RWPE1 (cell line): ENCODE measurements around the gene COPB1.

Source experiments
- CTCF ChIA-PET: fragments of 350-600 bp; sonication (Branson Sonifier 250); formaldehyde crosslinking; extraction: SDS; loops from one replicate; lab custom pipeline; 2021; lab: Yijun Ruan, JAX
- POLR2A ChIA-PET: fragments of 400-600 bp; formaldehyde crosslinking; extraction: SDS; loops from one replicate; lab custom pipeline; 2020; ENCODE audit warnings: antibody characterized with exemption; ENCODE audit not compliant: low non-redundant PET; lab: Yijun Ruan, JAX
- DNase-seq: peaks from one replicate; pipeline ENCODE4 v3.0.0; 2012; ENCODE audit warnings: low spot score
- H3K27ac ChIP-seq: fragments of 450-650 bp; 2 replicates; pipeline ENCODE4 v1.5.1; 2017
- TF ChIP-seq, protein P1 (sequence below): fragments of 450-650 bp; conservative IDR thresholded peaks from 2 replicates; pipeline ENCODE4 v1.5.1; 2017; ENCODE audit warnings: low read depth, mild to moderate bottlenecking

The COPB1 gene

GRCh38 chr11:14499178-14499559 lies 442 bp downstream of the COPB1 start:
- H3K27ac ChIP-seq = peak overlapping the region; percentile 76
- peak; percentile 45 for DNase-seq
- ChIA-PET POLR2A (no interaction called here), CTCF (no interaction called here)
- TF ChIP-seq, protein P1, sequence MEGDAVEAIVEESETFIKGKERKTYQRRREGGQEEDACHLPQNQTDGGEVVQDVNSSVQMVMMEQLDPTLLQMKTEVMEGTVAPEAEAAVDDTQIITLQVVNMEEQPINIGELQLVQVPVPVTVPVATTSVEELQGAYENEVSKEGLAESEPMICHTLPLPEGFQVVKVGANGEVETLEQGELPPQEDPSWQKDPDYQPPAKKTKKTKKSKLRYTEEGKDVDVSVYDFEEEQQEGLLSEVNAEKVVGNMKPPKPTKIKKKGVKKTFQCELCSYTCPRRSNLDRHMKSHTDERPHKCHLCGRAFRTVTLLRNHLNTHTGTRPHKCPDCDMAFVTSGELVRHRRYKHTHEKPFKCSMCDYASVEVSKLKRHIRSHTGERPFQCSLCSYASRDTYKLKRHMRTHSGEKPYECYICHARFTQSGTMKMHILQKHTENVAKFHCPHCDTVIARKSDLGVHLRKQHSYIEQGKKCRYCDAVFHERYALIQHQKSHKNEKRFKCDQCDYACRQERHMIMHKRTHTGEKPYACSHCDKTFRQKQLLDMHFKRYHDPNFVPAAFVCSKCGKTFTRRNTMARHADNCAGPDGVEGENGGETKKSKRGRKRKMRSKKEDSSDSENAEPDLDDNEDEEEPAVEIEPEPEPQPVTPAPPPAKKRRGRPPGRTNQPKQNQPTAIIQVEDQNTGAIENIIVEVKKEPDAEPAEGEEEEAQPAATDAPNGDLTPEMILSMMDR = no peak

DNA sequence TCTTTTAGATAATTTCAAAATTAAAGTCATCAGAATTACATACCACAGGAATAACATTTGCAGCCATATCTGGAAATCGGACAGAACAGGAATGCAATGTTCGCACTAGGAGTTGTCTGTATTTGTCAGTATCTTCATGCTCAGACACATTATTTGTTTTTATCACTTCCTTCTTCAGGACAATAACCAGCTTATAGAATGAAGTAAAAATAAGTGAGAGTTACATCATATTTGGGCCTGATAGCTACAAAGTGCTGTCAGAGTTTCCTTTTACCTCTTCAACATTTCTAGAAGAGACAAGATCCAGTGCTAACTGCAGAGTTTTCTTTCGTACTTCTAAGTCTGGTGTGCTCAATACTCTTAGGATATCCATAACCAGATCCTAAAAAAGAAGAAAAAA lies 18.9 kb downstream of the COPB1 start:
- ChIA-PET POLR2A (no interaction called here), CTCF (interaction anchor here (0.6 kb wide), 1 partner anchor 26 kb away, joined by 3 read pairs; no protein-coding TSS in a partner anchor)
- TF ChIP-seq, protein P1 = no peak
- DNase-seq = peak; percentile 4
- H3K27ac ChIP-seq = no peak overlapping the region

DNA sequence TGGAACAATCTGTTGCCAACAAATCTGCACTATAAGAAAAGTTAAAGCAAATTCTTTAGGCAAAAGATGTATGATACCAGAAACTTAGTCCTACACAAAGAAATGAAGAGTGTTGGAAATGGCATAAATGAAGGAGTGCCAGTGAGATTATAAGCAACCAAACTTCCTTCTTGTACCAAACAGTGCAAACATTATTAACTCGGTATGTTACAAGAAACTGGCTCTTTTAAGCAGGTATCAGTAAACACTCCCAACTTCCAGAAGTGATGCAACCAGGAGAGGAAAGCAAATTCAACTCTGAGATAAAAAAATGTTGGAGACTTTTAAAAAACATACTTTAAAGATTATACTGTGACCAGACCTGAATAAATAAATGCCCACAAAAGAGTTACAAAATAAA lies 28.5 kb downstream of the COPB1 start:
- DNase-seq = no peak
- ChIA-PET CTCF (interaction anchor here (0.6 kb wide), 1 partner anchor 11 kb away, joined by 3 read pairs; no protein-coding TSS in a partner anchor), POLR2A (interaction anchor here (0.6 kb wide), 1 partner anchor 18 kb away, joined by 3 read pairs; no protein-coding TSS in a partner anchor)
- no peak overlapping the region for H3K27ac ChIP-seq
- TF ChIP-seq, protein P1 = no peak

DNA sequence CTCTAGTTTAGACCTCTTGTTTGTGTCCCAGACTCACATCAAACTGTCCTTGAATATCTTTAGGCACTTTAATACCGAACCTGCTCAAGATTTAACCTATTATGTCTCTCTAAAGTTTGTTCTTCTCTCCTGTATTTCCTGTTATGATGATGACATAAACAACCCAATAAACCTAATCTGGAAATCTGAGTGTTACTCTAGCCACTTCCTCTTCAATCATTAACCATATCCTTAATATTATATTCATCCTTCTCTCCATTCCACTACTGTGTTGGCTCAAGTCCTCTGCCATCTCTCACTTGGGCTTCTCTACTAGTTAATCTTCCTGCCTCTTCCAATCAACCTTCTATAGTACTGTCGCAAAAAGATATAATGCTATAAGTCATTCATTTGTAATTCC lies 36.0 kb downstream of the COPB1 start:
- no peak overlapping the region for H3K27ac ChIP-seq
- DNase-seq = no peak
- ChIA-PET CTCF (no interaction called here), POLR2A (no interaction called here)
- TF ChIP-seq, protein P1 = no peak

DNA sequence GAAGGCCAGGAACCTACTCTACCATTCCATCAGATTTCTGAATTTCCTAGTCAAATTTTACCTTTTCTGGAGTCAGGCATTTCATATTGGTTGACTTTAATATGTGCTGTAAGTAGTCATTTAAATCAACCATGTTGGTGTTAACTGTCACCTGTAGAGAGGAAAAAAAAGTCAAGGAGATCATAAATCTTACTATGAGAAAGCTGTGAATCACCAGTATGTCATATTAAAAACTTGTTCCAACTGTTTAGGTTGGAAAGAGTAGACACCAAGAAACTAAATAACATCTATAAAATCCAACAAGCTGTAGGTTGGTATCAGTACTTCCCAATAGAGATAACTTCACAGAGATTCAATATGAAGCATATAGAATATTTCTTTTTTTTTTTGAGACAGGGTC lies 39.5 kb downstream of the COPB1 start:
- ChIA-PET POLR2A (no interaction called here), CTCF (interaction anchor here (0.6 to 1.7 kb wide), 3 partner anchors 11 to 159 kb away, joined by 3 to 7 read pairs (median 3); no protein-coding TSS in a partner anchor)
- no peak overlapping the region for H3K27ac ChIP-seq
- TF ChIP-seq, protein P1 = no peak
- DNase-seq = no peak

DNA sequence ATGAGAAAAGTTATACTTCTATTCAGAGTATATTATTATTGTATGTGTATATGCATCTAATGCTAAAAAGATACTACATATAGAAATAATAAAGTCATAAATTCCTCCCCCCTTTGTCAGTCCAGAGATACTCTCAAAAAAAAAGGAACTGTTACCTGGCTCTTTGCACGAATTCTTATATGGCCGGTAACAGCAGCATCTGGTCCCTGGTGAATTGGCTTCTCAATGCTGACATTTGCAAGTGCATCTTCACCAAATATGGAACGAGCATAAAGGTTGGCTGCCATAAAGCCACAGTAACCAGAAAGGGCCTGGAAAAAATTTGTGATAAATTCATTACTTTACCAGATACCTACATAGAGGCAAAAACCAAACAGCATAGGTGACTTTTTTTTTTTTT lies 41.2 kb downstream of the COPB1 start:
- DNase-seq = no peak
- TF ChIP-seq, protein P1 = no peak
- ChIA-PET POLR2A (no interaction called here), CTCF (interaction anchor here (0.7 kb wide), 1 partner anchor 10 kb away, joined by 3 read pairs; no protein-coding TSS in a partner anchor)
- no peak overlapping the region for H3K27ac ChIP-seq
